Skin epidermis (tissue), 12 donors: Measurements from ENCODE around the gene ATOH1.

Experiments used
- H3K27ac ChIP-seq, 21 experiments: fragments of 200-600 bp; sonication (generic) in 11 of 21; one replicate each; pipeline ENCODE4 v1.5.0; 2020; ENCODE audit warnings: mild to moderate bottlenecking in 3 of 21, inconsistent platforms in 2 of 21, moderate library complexity in 2 of 21
- H3K4me3 ChIP-seq, 7 experiments: fragments of 200-600 bp; sonication (generic) in 2 of 7; one replicate each; pipeline ENCODE4 v1.5.0; 2020; ENCODE audit warnings: inconsistent platforms in 2 of 7, mild to moderate bottlenecking in 2 of 7, moderate library complexity in 1 of 7

ATOH1 gene

GRCh38 chr4:93831716-93832496 is 3.4 kb downstream of the ATOH1 start:
- no peak overlapping the region for H3K4me3 ChIP-seq
- no peak overlapping the region for H3K27ac ChIP-seq

- Histone ChIP-seq H3K27ac (no peak overlapping the region), H3K4me3 (no peak overlapping the region)
These were observed 5.9 kb downstream of the ATOH1 start for GRCh38 chr4:93834249-93835066.

DNA sequence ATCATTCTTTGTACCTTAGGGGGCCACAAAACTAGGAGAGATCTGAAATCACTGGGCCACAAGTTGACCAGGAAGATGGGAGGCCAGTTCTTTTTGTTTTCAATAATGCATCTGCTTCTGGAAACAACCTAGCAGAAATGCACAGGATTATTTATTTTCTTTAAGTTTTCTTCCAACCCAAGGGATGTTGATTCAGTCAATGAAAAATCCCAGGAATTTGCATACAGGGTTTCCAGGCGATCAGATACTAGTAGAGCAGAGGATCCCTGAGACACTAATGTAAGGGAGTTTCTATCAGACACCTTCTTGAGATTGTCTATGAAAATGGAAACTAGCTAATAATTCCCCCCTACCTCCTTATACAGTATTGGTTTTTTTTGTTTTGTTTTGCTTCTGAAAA is 7.4 kb downstream of the ATOH1 start:
- H3K27ac ChIP-seq: no peak overlapping the region
- no peak overlapping the region for H3K4me3 ChIP-seq

DNA sequence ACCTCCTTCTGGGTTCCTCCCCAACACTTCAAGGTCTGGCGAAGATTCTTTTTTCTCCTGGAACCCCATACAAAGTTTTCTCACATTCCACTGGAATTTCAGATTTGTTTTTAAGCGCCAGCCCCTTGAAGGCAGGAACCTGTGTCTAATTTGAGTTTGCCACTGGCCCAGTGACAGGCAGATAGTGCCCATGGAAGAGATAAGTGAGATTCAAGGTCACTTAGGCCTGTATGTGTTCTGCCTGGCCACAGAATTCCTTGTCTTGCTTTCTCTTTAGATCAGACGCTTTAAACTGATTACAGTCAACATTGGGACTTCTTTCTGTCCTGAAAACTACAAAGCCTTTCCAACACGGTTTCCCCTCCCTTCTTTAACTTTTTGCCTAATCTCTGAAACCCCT is 11.2 kb downstream of the ATOH1 start:
- Histone ChIP-seq H3K27ac (no peak overlapping the region), H3K4me3 (no peak overlapping the region)

DNA sequence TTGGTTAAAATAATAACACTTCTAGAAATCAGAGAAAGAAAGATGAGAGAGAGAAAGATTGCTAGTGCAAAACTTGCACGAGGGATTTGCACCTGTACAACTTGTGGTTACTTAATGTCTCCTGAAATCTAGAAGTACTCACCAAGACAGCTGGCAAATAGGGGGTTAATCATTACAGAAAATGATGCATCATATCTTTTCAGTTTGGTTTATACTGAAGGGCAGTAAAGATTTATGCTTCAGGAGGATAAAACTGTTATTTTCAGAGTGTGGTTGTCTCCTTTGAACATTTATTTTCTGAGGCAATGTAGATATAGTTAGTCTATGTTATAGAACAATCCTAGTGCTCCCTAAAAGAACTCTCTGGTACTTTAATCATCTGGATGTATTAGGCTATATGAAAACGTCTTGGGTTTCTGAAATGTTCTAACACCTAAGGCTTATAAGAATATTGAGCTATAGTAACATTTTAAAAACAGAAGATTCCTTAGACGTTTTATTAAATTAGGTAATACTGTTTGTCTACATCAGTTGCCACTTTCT is 13.3 kb downstream of the ATOH1 start:
- H3K27ac ChIP-seq: no peak overlapping the region

GRCh38 chr4:93842601-93843252 is 14.2 kb downstream of the ATOH1 start:
- no peak overlapping the region for H3K27ac ChIP-seq
- no peak overlapping the region for H3K4me3 ChIP-seq

More for the DNA sequence above, 13.3 kb downstream of the ATOH1 start:
- H3K4me3 ChIP-seq: no peak overlapping the region

- no peak overlapping the region for H3K27ac ChIP-seq
These were observed 15.2 kb downstream of the ATOH1 start for GRCh38 chr4:93843772-93844171.

GRCh38 chr4:93852680-93853079 is 24.1 kb downstream of the ATOH1 start:
- Histone ChIP-seq H3K27ac (no peak overlapping the region), H3K4me3 (no peak overlapping the region)

More at GRCh38 chr4:93843772-93844171, 15.2 kb downstream of the ATOH1 start:
- H3K4me3 ChIP-seq: no peak overlapping the region

DNA sequence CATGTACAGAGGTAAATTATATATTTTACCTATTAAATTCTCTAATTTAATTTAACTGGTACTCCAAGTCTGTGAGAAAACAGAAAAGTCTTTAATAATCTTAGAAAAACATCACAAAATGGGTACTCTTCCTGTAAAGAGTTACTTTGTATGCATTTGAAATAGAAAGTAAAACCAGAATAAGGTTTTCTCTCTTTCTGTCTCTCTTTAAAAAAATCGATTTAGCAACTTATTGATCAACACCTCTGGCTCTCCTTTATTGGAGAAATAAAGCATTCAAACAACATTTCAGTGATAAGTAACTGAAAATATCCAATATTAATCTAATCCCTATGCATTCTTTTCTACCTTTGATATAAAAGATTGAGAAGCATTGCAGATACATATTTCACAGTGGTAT is 27.4 kb downstream of the ATOH1 start:
- Histone ChIP-seq H3K27ac (no peak overlapping the region), H3K4me3 (no peak overlapping the region)

GRCh38 chr4:93865650-93866049 is 37.1 kb downstream of the ATOH1 start:
- Histone ChIP-seq H3K27ac (no peak overlapping the region), H3K4me3 (no peak overlapping the region)

- Histone ChIP-seq H3K4me3 (no peak overlapping the region), H3K27ac (no peak overlapping the region)
These were observed 39.0 kb downstream of the ATOH1 start for GRCh38 chr4:93867416-93868001.

- H3K4me3 ChIP-seq: no peak overlapping the region
- H3K27ac ChIP-seq: no peak overlapping the region
These were observed 42.4 kb downstream of the ATOH1 start for GRCh38 chr4:93870876-93871458.

- Histone ChIP-seq H3K27ac (no peak overlapping the region), H3K4me3 (no peak overlapping the region)
These were observed 48.2 kb downstream of the ATOH1 start for GRCh38 chr4:93876754-93877153.

DNA sequence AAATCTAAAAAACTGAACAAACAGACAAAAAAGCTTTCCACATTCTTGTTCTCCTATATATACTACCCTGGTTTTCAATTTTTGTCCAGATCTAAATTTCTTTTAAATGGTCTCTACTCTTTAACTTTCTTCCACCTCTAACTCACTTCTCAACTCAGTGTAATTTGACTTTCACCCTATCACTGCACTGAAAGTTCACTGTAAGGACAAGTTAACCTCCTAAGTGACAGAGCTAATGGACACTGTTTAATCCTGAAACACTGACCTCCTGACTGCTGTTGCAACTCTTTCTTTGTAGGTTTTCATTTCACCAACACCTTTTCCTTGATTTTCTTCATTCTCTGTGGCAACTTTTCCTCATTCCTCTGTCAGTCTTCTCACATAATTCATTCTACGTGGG is 50.0 kb downstream of the ATOH1 start:
- no peak overlapping the region for H3K4me3 ChIP-seq
- no peak overlapping the region for H3K27ac ChIP-seq

DNA sequence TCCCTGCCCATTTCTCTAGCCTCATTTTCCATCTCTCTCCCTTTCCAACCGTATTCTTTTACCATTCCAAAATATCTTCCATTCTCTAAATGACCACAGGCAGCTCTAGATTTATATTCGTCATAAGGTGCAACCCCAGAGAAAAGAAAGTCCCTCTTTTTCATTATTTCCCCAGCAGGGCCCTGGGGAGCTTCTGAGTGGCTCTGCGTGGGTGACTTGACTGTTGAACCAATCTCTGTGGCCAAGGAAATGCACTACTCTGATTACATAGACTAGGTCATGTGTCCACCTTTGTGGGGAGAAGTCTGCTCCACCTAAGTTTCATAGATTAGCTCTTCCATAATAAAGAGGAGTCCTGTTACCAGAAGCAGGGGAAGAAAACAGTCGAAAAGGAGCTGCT is 51.4 kb downstream of the ATOH1 start:
- H3K4me3 ChIP-seq: no peak overlapping the region
- H3K27ac ChIP-seq: no peak overlapping the region
